OCI-LY7 (cell line): ENCODE measurements around the gene DLGAP3.

Experiments
- EZH2phosphoT487 ChIP-seq: fragments of 200-600 bp; sonication (generic); IDR thresholded peaks from 2 replicates; pipeline ENCODE4 v1.6.1; 2018; ENCODE audit warnings: low read depth, borderline replicate concordance, mild to moderate bottlenecking, mixed run types, antibody characterized with exemption, low read length, moderate library complexity, mixed read lengths
- TF ChIP-seq, protein P1 (sequence below): fragments of 200-600 bp; sonication (generic); conservative IDR thresholded peaks from 2 replicates; pipeline ENCODE4 v1.5.1; 2014; ENCODE audit warnings: mild to moderate bottlenecking, antibody characterized with exemption, low read length, moderate library complexity, mixed read lengths

DNA sequence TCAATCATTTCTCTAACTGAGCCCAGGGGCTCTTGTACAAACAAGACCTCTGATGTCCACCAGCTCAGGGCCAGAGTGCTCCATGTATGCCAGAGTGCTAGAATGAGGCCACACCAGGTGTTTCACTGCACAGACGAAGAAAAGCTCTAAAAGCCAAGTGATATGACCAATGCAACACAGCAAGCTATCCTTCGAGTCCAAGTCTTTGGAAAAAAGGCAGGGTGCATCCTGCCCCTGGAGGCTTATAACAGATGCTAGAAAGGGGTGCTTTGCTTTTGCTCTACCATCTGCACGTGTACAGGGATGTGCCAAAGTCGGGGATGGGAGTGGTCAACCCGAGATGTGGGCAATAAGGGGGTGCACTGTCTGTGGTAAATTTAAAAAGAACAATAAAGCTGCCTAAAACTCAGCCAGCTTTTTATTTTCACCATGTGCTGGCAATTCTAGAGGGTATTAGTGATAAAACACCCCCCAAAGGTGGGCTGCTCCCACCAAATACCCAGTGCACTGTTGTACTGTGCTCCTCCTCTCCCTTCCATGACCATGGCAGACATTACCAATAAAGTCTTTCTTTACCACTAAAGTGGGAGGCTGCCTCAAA lies 102.0 kb downstream of the DLGAP3 start:
- TF ChIP-seq, protein P1, sequence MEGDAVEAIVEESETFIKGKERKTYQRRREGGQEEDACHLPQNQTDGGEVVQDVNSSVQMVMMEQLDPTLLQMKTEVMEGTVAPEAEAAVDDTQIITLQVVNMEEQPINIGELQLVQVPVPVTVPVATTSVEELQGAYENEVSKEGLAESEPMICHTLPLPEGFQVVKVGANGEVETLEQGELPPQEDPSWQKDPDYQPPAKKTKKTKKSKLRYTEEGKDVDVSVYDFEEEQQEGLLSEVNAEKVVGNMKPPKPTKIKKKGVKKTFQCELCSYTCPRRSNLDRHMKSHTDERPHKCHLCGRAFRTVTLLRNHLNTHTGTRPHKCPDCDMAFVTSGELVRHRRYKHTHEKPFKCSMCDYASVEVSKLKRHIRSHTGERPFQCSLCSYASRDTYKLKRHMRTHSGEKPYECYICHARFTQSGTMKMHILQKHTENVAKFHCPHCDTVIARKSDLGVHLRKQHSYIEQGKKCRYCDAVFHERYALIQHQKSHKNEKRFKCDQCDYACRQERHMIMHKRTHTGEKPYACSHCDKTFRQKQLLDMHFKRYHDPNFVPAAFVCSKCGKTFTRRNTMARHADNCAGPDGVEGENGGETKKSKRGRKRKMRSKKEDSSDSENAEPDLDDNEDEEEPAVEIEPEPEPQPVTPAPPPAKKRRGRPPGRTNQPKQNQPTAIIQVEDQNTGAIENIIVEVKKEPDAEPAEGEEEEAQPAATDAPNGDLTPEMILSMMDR: no peak
- no peak for TF ChIP-seq EZH2phosphoT487
